DOHH2 (cell line): ENCODE measurements around the gene FILIP1L.

Source experiments
- EZH2phosphoT487 ChIP-seq: fragments of 200-600 bp; sonication (generic); IDR thresholded peaks from 2 replicates; pipeline ENCODE4 v1.6.1; 2017; ENCODE audit warnings: borderline replicate concordance, mild to moderate bottlenecking, antibody characterized with exemption, low read length, moderate library complexity, mixed read lengths
- TF ChIP-seq, protein P1 (sequence below): fragments of 200-600 bp; sonication (generic); IDR thresholded peaks from one replicate; pipeline ENCODE4 v1.5.1; 2014; ENCODE audit warnings: antibody characterized with exemption, mild to moderate bottlenecking, low read depth, low read length; ENCODE audit not compliant: poor library complexity, severe bottlenecking

GRCh38 chr3:99848433-99848832, 265.9 kb downstream of the FILIP1L start:
- TF ChIP-seq, protein P1, sequence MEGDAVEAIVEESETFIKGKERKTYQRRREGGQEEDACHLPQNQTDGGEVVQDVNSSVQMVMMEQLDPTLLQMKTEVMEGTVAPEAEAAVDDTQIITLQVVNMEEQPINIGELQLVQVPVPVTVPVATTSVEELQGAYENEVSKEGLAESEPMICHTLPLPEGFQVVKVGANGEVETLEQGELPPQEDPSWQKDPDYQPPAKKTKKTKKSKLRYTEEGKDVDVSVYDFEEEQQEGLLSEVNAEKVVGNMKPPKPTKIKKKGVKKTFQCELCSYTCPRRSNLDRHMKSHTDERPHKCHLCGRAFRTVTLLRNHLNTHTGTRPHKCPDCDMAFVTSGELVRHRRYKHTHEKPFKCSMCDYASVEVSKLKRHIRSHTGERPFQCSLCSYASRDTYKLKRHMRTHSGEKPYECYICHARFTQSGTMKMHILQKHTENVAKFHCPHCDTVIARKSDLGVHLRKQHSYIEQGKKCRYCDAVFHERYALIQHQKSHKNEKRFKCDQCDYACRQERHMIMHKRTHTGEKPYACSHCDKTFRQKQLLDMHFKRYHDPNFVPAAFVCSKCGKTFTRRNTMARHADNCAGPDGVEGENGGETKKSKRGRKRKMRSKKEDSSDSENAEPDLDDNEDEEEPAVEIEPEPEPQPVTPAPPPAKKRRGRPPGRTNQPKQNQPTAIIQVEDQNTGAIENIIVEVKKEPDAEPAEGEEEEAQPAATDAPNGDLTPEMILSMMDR, result no peak
- TF ChIP-seq EZH2phosphoT487, result no peak
